HG03565 (cell line): ENCODE measurements around the gene TSC22D4.

Experiments used
- ATAC-seq: cut with Tn5 transposase; IDR thresholded peaks from one replicate; pipeline ENCODE4 v1.9.1; 2021; ENCODE audit warnings: mild to moderate bottlenecking, moderate library complexity; ENCODE audit not compliant: unreplicated experiment

Gene TSC22D4

DNA sequence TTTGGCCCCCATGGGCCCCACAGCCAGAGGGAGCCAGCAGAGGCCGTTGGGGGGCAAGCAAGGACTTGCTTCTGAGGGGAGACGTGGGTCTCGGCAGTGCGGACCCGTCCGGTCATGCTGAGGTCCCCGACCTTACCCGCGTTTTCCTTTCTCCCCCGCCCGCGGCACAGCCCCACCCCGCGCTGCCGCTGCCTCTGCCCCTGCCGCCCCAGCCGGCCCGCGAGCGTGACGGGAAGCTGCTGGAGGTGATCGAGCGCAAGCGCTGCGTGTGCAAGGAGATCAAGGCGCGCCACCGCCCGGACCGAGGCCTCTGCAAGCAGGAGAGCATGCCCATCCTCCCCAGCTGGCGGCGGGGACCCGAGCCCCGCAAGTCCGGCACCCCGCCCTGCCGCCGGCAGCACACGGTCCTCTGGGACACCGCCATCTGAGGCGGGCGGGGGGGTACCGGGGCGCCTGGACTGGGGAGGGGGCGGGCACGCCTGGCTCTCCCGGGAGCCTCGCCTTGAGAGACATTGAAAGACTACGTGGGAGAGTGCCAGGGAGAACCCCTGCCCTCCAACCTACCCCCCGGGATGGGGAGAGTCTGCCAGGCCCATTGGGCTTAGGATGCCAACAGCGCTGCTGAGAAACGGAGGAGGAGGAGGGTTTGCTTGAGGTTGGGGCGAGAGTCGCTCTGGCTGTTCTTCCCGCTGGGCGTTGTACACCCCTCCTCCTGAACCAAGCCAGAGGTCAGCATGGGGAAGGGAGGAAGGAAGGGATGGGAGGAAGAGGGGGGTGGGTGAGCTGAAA lies 14.7 kb upstream of the TSC22D4 start:
- no peak for ATAC-seq

GRCh38 chr7:100492738-100493475 lies 13.9 kb upstream of the TSC22D4 start:
- no peak for ATAC-seq

DNA sequence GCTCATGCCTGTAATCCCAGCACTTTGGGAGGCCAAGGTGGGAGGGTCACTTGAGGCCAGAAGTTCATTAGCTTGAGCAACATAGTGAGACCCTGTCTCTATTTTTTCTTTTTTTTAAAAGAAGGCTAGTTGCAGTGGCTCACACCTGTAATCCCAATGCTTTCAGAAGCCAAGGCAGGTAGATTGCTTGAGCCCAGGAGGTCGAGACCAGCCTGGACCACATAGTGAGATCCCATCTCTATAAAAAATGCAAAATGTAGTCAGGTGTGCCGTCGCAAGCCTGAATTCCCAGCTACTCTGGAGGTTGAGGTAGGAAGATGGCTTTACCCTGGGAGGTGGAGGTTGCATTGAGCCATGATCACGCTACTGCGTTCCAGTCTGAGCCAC lies 12.2 kb upstream of the TSC22D4 start:
- ATAC-seq, result no peak

DNA sequence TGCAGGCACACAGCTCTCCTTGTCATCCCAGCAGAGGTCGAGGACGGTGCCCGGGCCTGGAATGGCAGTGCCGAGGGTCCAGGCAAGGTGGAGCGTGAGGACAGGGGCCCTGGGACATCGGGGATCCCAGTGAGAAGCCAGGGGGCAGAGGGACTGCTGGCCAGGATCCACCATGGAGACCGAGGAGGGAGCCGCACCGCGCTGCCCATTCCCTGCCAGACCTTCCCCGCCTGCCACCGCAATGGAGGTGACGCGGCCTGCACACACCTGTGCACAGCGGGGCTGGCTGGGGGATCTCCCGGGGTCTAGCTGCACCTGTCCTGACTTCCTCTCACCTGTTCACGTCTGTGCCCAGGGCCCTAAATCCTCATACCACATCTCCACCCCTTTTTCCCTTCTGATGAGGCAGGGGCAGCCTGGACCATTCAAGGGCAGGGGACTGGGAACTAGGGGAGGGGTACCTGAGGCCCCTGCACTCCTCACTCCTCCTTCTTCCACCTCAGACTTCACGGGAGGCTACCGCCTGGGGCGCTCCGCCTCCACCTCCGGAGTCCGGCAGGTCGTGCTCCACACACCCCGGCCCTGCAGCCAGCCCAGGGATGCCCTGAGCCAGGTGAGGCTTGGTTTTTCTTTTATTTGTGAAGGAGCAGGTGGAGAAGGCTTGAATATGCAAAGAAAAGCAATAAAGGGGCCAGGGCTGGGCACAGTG lies 11.6 kb upstream of the TSC22D4 start:
- no peak for ATAC-seq

GRCh38 chr7:100489824-100490223 lies 10.8 kb upstream of the TSC22D4 start:
- ATAC-seq, result no peak

DNA sequence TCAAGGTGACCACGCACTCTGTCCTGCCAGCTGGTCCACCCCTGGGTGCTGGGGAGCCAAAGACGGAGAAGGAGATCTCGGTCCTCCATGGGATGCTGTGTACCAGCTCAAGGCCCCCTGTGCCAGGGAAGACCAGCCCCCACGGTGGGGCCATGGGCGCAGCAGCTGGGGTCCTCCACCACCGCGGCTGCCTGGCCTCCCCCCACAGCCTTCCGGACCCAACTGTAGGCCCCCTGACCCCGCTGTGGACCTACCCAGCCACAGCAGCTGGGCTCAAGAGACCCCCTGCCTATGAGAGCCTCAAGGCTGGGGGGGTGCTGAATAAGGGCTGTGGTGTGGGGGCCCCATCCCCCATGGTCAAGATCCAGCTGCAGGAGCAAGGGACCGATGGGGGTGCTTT lies 10.1 kb upstream of the TSC22D4 start:
- no peak for ATAC-seq

DNA sequence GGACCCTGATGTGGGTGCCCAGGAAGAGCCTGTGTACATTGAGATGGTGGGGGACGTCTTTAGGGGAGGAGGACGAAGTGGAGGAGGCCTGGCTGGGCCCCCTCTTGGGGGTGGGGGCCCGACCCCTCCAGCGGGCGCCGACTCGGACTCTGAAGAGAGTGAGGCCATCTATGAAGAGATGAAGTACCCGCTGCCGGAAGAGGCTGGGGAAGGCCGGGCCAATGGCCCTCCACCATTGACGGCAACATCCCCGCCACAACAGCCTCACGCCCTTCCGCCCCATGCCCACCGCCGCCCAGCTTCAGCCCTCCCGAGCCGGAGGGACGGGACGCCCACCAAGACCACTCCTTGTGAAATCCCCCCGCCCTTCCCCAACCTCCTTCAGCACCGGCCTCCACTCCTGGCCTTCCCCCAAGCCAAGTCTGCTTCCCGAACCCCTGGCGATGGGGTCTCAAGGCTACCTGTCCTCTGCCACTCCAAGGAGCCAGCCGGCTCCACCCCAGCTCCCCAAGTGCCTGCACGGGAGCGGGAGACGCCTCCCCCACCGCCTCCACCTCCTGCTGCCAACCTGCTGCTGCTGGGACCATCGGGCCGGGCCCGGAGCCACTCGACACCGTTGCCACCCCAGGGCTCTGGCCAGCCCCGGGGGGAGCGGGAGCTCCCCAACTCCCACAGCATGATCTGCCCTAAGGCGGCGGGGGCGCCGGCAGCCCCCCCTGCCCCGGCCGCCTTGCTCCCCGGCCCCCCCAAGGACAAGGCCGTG lies 9.5 kb upstream of the TSC22D4 start:
- no peak for ATAC-seq

- ATAC-seq, result no peak
Observed at GRCh38 chr7:100486753-100487446, 7.9 kb upstream of the TSC22D4 start.

DNA sequence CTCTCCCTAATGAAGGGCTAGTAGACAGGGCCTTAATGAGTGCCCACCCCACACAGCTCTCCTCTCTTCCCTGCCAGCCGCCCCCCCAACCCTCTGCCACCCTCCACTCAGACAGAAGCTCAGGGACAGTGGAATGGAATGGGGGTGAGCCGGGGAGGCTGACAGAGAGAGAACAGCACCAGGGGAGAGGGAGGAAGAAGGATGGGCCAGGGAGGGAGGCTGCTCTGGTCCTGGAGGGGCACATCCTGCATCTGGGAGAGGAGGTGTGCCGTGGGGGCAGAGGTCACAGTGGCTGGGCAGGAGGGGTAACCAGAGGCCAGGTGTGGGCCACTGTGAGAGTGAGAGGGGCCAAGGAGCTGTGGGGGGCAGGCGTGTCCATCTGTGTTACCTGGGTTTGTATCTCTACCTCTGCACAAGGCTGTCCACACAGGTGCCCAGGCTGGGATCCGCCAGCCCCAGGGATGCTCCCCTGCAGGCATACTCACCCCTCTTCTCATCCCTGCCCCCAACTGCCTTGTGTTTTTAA lies 7.2 kb upstream of the TSC22D4 start:
- ATAC-seq, result no peak

DNA sequence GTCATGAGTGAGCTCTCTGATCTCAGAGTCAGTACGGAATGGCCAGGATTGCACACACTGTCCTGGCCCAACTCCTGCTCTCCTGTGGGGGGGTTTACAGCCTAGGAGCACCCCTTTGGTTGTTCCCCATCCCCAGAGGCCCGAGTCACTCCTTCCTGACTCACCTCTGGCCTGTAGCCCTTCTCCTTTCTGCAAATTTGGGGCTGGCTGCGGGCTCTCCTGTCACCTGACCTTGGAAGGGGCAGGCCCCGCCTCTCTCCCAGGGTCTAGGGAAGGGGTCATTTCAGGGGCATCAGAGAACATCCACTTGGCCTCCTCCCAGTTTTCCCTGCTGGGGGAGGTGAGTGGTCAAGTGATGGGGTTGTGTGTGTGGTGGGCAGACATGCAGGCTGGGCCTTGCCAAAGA lies 6.5 kb upstream of the TSC22D4 start:
- no peak for ATAC-seq

- no peak for ATAC-seq
Observed at GRCh38 chr7:100484673-100485045, 5.6 kb upstream of the TSC22D4 start.

- peak; percentile 5 for ATAC-seq
Observed at GRCh38 chr7:100483722-100484672, 5.0 kb upstream of the TSC22D4 start, which contains the start of gene NYAP1. TSS of gene NYAP1 (plus strand) at chr7:100483927. CDS start at chr7:100485312, 1,385 bp downstream.

GRCh38 chr7:100483090-100483721 lies 4.2 kb upstream of the TSC22D4 start:
- peak; percentile 68 for ATAC-seq

DNA sequence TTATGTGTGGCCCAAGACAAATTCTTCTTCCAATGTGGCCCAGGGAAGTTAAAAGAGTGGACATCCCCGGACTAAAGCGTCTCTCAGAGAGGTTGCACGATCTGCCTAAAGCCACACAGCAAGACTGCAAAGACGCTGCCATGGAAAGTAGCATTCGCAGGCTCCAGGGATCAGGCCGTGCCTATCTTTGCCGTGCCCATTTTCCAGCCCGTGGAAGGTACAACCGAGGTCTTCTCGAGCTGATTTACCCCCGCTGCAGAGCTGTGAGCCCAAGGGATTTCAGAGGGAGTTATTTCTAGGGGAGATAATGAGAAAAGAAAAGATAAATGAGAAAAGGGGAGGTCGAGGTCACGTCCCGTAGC lies 3.7 kb upstream of the TSC22D4 start:
- no peak for ATAC-seq

GRCh38 chr7:100481466-100481865 lies 2.5 kb upstream of the TSC22D4 start:
- ATAC-seq, result no peak

DNA sequence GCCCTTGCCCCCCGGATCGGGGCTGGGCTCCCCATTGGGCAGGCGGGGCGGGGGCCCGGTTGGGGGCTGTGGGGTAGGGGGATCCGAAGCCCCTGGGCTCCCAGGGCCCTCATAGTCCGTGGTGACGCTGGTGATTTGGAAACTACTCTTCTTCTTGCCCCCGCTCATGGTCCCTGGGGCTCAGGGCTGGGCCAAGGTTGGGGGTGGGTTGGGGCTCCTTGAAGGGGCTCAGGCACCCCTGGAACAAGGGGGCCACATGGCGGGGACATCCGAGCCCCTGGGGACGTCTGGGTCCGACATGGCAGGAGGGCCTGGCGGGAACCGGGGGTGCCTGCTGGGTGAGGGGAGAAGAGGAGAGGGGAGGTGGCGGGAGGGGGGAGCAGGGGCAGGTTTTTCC lies 1.1 kb downstream of the TSC22D4 start:
- ATAC-seq, result no peak

DNA sequence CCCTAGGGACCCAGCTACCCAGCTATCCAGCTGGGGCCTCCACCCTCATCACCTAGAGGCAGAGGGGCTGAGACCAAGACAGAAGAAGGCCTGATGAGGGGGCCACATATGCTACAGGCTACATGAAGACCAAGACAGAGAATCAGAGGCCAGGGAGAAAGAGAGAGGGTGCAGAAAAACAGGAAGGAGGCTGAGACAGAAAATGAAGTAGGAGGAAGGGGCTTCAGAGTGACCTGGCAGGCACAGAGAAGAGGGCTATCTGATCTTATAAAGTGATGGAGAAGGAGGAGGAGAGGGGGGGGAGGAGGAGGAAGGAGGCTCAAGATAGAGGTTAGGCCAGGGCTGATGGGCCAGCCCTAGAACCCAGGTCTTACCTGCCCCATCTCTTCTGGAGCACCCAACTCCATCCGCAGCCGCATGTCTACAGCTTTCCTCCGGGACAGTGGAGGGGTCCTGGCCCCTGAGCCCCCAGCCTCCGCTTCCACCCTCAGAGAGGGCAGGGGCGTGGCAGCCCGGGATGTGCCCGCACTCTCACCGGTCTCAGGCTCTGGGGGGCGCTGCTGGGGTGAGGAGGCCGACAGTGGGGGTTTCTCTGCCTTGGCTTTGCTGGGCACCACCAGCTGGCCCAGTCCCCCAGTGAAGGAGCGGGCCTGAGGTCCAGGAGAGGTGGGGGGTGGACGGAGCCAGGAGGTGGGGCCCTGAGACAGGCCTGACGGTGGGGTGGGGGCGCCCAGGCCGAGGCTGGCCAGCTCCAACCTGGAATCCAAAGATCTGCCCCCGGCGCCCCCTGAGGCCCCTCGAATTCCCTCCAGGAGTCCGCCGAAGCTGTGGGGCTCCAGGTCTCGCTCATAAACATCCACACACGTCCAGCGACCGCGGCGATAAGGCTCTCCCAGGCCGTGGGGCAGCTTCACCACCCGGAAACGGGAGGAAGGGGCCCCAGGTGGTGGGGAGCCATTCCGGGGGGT lies 1.8 kb downstream of the TSC22D4 start:
- ATAC-seq, result no peak
